H1 (cell line): ENCODE measurements around the gene SPIRE2. TPM values are rescaled to one million over a fixed set of nuclear protein-coding genes. Genes with fewer than 3 reads are reported as not detected.
A peak's percentile ranks its signal among the peaks of the same experiment; 100 is the strongest.

Source experiments
- CTCF ChIA-PET: fragments of 300-600 bp; sonication (Branson Sonifier 250); formaldehyde crosslinking; loops from one replicate; lab custom pipeline; 2021; ENCODE audit not compliant: partially characterized antibody; lab: Charles Lee
- POLR2A ChIA-PET: fragments of 300-600 bp; sonication (Branson Sonifier 250); formaldehyde crosslinking; loops from one replicate; lab custom pipeline; 2021; ENCODE audit warnings: inconsistent platforms; ENCODE audit not compliant: partially characterized antibody; lab: Charles Lee
- DNase-seq, 2 experiments: peaks; one replicate each; pipeline versions ENCODE4 v3.0.0 to v3.0.0-alpha.2; 2010 to 2022; ENCODE audit warnings: low spot score in 2 of 2, low read depth in 1 of 2, mixed read lengths in 1 of 2
- FAIRE-seq: peaks from 2 replicates; lab custom pipeline; 2011; peaks lifted over from hg19 to GRCh38; lab: Jason Lieb, UNC
- H2AFZ ChIP-seq: 2 replicates; pipeline ENCODE4 v1.8.1; 2012; ENCODE audit warnings: low read length, inconsistent platforms
- H2AK5ac ChIP-seq: 2 replicates; pipeline ENCODE4 v1.6.1; 2013; ENCODE audit warnings: low read depth, low read length
- H2BK120ac ChIP-seq: replicated peaks from 2 replicates; pipeline ENCODE3; 2013; ENCODE audit warnings: low read depth, low read length, inconsistent platforms
- H2BK12ac ChIP-seq: 2 replicates; pipeline ENCODE4 v1.6.1; 2013; ENCODE audit warnings: low read depth, low read length
- H2BK15ac ChIP-seq: 2 replicates; pipeline ENCODE4 v1.6.1; 2013; ENCODE audit warnings: low read length
- H2BK20ac ChIP-seq: 2 replicates; pipeline ENCODE4 v1.6.1; 2013; ENCODE audit warnings: low read length
- H2BK5ac ChIP-seq: 2 replicates; pipeline ENCODE4 v1.6.1; 2013; ENCODE audit warnings: low read depth, low read length
- H3K14ac ChIP-seq: 2 replicates; pipeline ENCODE4 v1.6.1; 2013; ENCODE audit warnings: inconsistent platforms; ENCODE audit not compliant: insufficient read length
- H3K18ac ChIP-seq: 2 replicates; pipeline ENCODE4 v1.6.1; 2013; ENCODE audit warnings: low read length; ENCODE audit errors: extremely low read depth
- H3K23ac ChIP-seq: 2 replicates; pipeline ENCODE4 v1.6.1; 2013; ENCODE audit warnings: inconsistent platforms; ENCODE audit not compliant: insufficient read length
- H3K23me2 ChIP-seq: 2 replicates; pipeline ENCODE4 v1.6.1; 2013; ENCODE audit warnings: low read depth, low read length
- H3K27ac ChIP-seq: 2 replicates; pipeline ENCODE4 v1.6.1; 2011; ENCODE audit warnings: low read depth, low read length, inconsistent platforms
- H3K27me3 ChIP-seq, 4 experiments: replicated peaks in 1 of 4; 1 replicate in 1 of 4; 2 replicates in 3 of 4; pipeline versions ENCODE4 v1.6.1 to v1.8.1; 2011 to 2013; ENCODE audit warnings: low read length in 3 of 4, mild to moderate bottlenecking in 3 of 4, inconsistent platforms in 2 of 4, mixed read lengths in 2 of 4, moderate library complexity in 1 of 4; ENCODE audit not compliant: control insufficient read depth in 3 of 4, insufficient read depth in 3 of 4; ENCODE audit errors: extremely low read depth in 1 of 4
- H3K36me3 ChIP-seq, 4 experiments: 2 replicates each; pipeline versions ENCODE4 v1.6.1 to v1.8.1; 2011 to 2013; ENCODE audit warnings: mild to moderate bottlenecking in 4 of 4, low read length in 3 of 4, moderate library complexity in 2 of 4, control low read depth in 1 of 4, inconsistent platforms in 1 of 4; ENCODE audit not compliant: insufficient read depth in 4 of 4, control insufficient read depth in 2 of 4
- H3K4ac ChIP-seq: replicated peaks from 2 replicates; pipeline ENCODE3; 2013; ENCODE audit warnings: low read length, low read depth, mixed read lengths, inconsistent platforms; ENCODE audit not compliant: insufficient read length
- H3K4me1 ChIP-seq, 4 experiments: replicated peaks in 1 of 4; 1 replicate in 1 of 4; 2 replicates in 3 of 4; pipeline versions ENCODE4 v1.6.1 to v1.8.1; 2011 to 2013; ENCODE audit warnings: low read length in 3 of 4, inconsistent platforms in 2 of 4, mixed read lengths in 1 of 4; ENCODE audit not compliant: insufficient read depth in 4 of 4, control insufficient read depth in 3 of 4
- H3K4me2 ChIP-seq, 2 experiments: 2 replicates each; pipeline versions ENCODE4 v1.6.1 to v1.8.1; 2011 to 2013; ENCODE audit warnings: low read depth in 2 of 2, low read length in 2 of 2, control low read depth in 1 of 2, inconsistent platforms in 1 of 2, mild to moderate bottlenecking in 1 of 2; ENCODE audit not compliant: insufficient read depth in 1 of 2
- H3K4me3 ChIP-seq, 4 experiments: fragments of 200-600, 300-600 bp in 1 of 4; sonication (generic), shearing (Covaris generic), sonication (Bioruptor Twin) in 1 of 4; 2 replicates each; pipeline versions ENCODE4 v1.5.1 to v1.8.1; 2011 to 2016; ENCODE audit warnings: low read length in 4 of 4, low read depth in 3 of 4, control low read depth in 2 of 4, inconsistent platforms in 2 of 4, mild to moderate bottlenecking in 2 of 4, mixed read lengths in 1 of 4, moderate library complexity in 1 of 4; ENCODE audit not compliant: insufficient read depth in 2 of 4; ENCODE audit errors: extremely low read depth in 1 of 4
- H3K56ac ChIP-seq: replicated peaks from 2 replicates; pipeline ENCODE3; 2013; ENCODE audit warnings: low read depth, mild to moderate bottlenecking, mixed read lengths, low read length, inconsistent platforms; ENCODE audit not compliant: insufficient read length
- H3K79me1 ChIP-seq: 2 replicates; pipeline ENCODE4 v1.6.1; 2013; ENCODE audit warnings: low read depth, low read length, control low read depth
- H3K79me2 ChIP-seq, 2 experiments: 2 replicates each; pipeline versions ENCODE4 v1.6.1 to v1.8.1; 2012 to 2013; ENCODE audit warnings: low read length in 2 of 2, mild to moderate bottlenecking in 2 of 2, inconsistent platforms in 1 of 2; ENCODE audit not compliant: insufficient read depth in 2 of 2, control insufficient read depth in 1 of 2
- H3K9ac ChIP-seq, 4 experiments: replicated peaks in 1 of 4; 1 replicate in 1 of 4; 2 replicates in 3 of 4; pipeline versions ENCODE4 v1.6.1 to v1.8.1; 2011 to 2013; ENCODE audit warnings: low read depth in 3 of 4, low read length in 3 of 4, control low read depth in 2 of 4, mild to moderate bottlenecking in 2 of 4, moderate library complexity in 2 of 4, inconsistent platforms in 1 of 4; ENCODE audit errors: extremely low read depth in 1 of 4
- H3K9me3 ChIP-seq, 2 experiments: 2 replicates each; pipeline versions ENCODE4 v1.6.1 to v1.8.1; 2012 to 2013; ENCODE audit warnings: mild to moderate bottlenecking in 2 of 2, moderate library complexity in 2 of 2, control low read depth in 1 of 2, inconsistent platforms in 1 of 2, low read depth in 1 of 2, low read length in 1 of 2, mixed read lengths in 1 of 2; ENCODE audit not compliant: insufficient read depth in 2 of 2
- H4K20me1 ChIP-seq, 2 experiments: replicated peaks in 1 of 2; 2 replicates each; pipeline versions ENCODE3 to v1.8.1; 2011 to 2013; ENCODE audit warnings: inconsistent platforms in 2 of 2, low read length in 2 of 2, mild to moderate bottlenecking in 1 of 2; ENCODE audit not compliant: insufficient read depth in 2 of 2, control insufficient read depth in 1 of 2
- H4K5ac ChIP-seq: 2 replicates; pipeline ENCODE4 v1.6.1; 2013; ENCODE audit warnings: low read length, low read depth, mixed read lengths, inconsistent platforms; ENCODE audit not compliant: insufficient read length
- H4K8ac ChIP-seq: 2 replicates; pipeline ENCODE4 v1.8.0; 2013; ENCODE audit warnings: mild to moderate bottlenecking, moderate library complexity, low read length, inconsistent platforms; ENCODE audit not compliant: insufficient read depth; ENCODE audit errors: extremely low read depth
- H4K91ac ChIP-seq: replicated peaks from 2 replicates; pipeline ENCODE3; 2013; ENCODE audit warnings: low read length, mixed read lengths, inconsistent platforms; ENCODE audit not compliant: insufficient read length
- BACH1 ChIP-seq: IDR thresholded peaks from 2 replicates; pipeline ENCODE4 v1.6.1; 2012; ENCODE audit warnings: low read length, improper control_type of control experiment
- CBX8 ChIP-seq: fragments of 300-800, 300-1000 bp; sonication (generic); IDR thresholded peaks from 2 replicates; pipeline ENCODE4 v1.7.1; 2016; ENCODE audit warnings: low read depth, low read length, borderline replicate concordance
- CREB1 ChIP-seq: IDR thresholded peaks from 2 replicates; pipeline ENCODE4 v1.6.1; 2012; ENCODE audit warnings: inconsistent platforms
- CTBP2 ChIP-seq: IDR thresholded peaks from 2 replicates; pipeline ENCODE4 v1.7.0; 2011; ENCODE audit warnings: borderline replicate concordance, mild to moderate bottlenecking, moderate library complexity, mixed read lengths, low read length; ENCODE audit not compliant: insufficient read depth, insufficient read length
- CTCF ChIP-seq, 3 experiments: IDR thresholded peaks; 1 replicate in 2 of 3; 2 replicates in 1 of 3; pipeline versions ENCODE4 v1.5.1 to v1.6.1; 2011; ENCODE audit warnings: low read length in 3 of 3, mild to moderate bottlenecking in 3 of 3, inconsistent platforms in 2 of 3, low read depth in 1 of 3, moderate library complexity in 1 of 3; ENCODE audit not compliant: insufficient read depth in 1 of 3; ENCODE audit errors: control extremely low read depth in 1 of 3
- POLR2AphosphoS5 ChIP-seq: IDR thresholded peaks from 2 replicates; pipeline ENCODE4 v1.6.1; 2011; ENCODE audit warnings: low read depth, low read length
- RXRA ChIP-seq: IDR thresholded peaks from 2 replicates; pipeline ENCODE4 v1.6.1; 2011; ENCODE audit warnings: low read depth, mild to moderate bottlenecking, low read length, moderate library complexity; ENCODE audit not compliant: insufficient read depth
- SIRT6 ChIP-seq: IDR thresholded peaks from one replicate; pipeline ENCODE4 v1.7.1; 2012; ENCODE audit warnings: low read length, inconsistent platforms
- WGBS, 2 experiments: shearing (Covaris generic) in 1 of 2; methylation state at CpG; one replicate each; pipeline versions ENCODE4 v1.1.6 to v1.1.7; 2013 to 2015; ENCODE audit warnings: low lambda C conversion rate in 2 of 2, mixed read lengths in 2 of 2, inconsistent platforms in 1 of 2, low coverage in 1 of 2, missing lambda C conversion rate in 1 of 2; ENCODE audit not compliant: insufficient replicate concordance in 2 of 2, insufficient coverage in 1 of 2, insufficient read length in 1 of 2; ENCODE audit errors: extremely low coverage in 1 of 2, missing lambda C conversion rate in 1 of 2; 5-methylcytosine and 5-hydroxymethylcytosine counted together
- polyA plus RNA-seq, 7 experiments: library from polyadenylated mRNA; depleted of rRNA in 3 of 7; stranded (reverse) in 5 of 7; unstranded in 2 of 7; fragments of >200 nt in 5 of 7; fragments of 200-250 nt in 2 of 7; gene quantifications; 1 replicate in 5 of 7; 2 replicates in 1 of 7; 4 replicates in 1 of 7; pipeline versions ENCODE4 v1.2.1 to v1.2.3, GENCODE V29; 2011 to 2013; ENCODE audit warnings: missing spikeins in 2 of 7, mixed read lengths in 2 of 7
- total RNA-seq: library from RNA; stranded (reverse); fragmentation: NEBNext Ultra II Directional; extraction: Animal tissue kit (Norgen Biotek cat#: 25700); gene quantifications from 2 replicates; pipeline ENCODE4 v1.2.1, GENCODE V29; 2021
- TF ChIP-seq, protein P1 (sequence below): IDR thresholded peaks from 2 replicates; pipeline ENCODE4 v1.6.1; 2011; ENCODE audit warnings: low read length, improper control_type of control experiment

Gene SPIRE2
- total and polyA plus RNA-seq, 2 of the 8 experiments (the other 6 are each of a cell fraction or from before 2014, with no cell fraction given) = 7.4 to 15.4 TPM

DNA sequence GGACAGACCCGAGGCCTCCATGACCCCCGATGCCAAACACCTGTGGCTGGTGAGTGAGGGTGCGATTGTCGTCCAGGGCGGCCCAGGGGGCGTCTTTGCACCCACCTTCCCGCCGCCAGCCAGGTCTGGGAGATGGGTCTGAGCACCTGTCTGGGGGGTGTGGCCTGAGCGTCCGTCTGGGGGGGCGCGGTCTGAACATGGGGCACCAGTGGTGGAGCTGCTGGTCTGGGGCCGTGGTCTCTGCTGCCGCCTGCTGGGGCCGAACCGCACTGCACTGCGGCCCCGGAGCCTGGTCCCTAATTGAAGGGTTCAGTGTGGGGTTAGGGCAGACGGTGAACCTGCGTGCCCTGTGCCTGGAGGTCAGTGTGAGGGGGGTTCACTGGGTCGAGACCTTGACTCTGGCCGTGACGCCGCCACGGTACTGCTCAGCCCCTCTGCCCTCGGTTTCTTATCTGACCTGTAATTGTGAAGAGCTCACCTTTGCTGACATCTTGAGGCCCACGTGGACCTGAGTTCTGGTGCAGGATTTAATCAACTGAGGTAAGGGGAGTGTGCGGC lies 32.6 kb downstream of the SPIRE2 start:
- H4K20me1 ChIP-seq = peaks cover 0 to 3% of the 10 kb centered on the region in 2 experiments
- no peak overlapping the region for H3K14ac ChIP-seq
- H4K91ac ChIP-seq = no peak overlapping the region
- ChIA-PET POLR2A (interaction anchor here (0.6 to 1.9 kb wide), 13 partner anchors 10 to 301 kb away, joined by 3 to 10 read pairs (median 3); partner anchors contain the start of genes FANCA, SPIRE2 and TCF25), CTCF (interaction anchor here (0.6 to 3.6 kb wide), 38 partner anchors 9 to 362 kb away, joined by 3 to 44 read pairs (median 6); partner anchors contain the start of genes FANCA, SPIRE2 and TCF25)
- no peak overlapping the region for H2BK20ac ChIP-seq
- H2BK15ac ChIP-seq = no peak overlapping the region
- FAIRE-seq (no peak), DNase-seq (peak; percentile 65 to 97)
- H3K56ac ChIP-seq = no peak overlapping the region
- H3K36me3 ChIP-seq = no peaks in the 10 kb centered on the region; a peak in 1 of 8 replicates
- H3K18ac ChIP-seq = no peak overlapping the region
- WGBS, 2 experiments = 31% methylated on average over 28 of the region's 28 CpGs; no CpG with 5 or more reads in 1 of the 2 experiments
- peaks cover 0 to 2% (median 0%) of the 10 kb centered on the region in 4 experiments; a peak in 2 of 7 replicates for H3K4me1 ChIP-seq
- no peaks in the 10 kb centered on the region for H3K79me1 ChIP-seq
- H4K8ac ChIP-seq = 0 out of 2 replicates have a peak overlapping the region, but pooled peaks have one; percentile 7
- no peak overlapping the region for H2BK120ac ChIP-seq
- H3K4me3 ChIP-seq = no peak overlapping the region
- no peaks in the 10 kb centered on the region for H3K27me3 ChIP-seq
- no peak overlapping the region for H4K5ac ChIP-seq
- H3K9me3 ChIP-seq = no peaks in the 10 kb centered on the region
- H2AFZ ChIP-seq = no peak overlapping the region
- no peak overlapping the region for H3K9ac ChIP-seq
- no peak overlapping the region for H3K4ac ChIP-seq
- H3K23me2 ChIP-seq = no peaks in the 10 kb centered on the region
- no peak overlapping the region for H2BK12ac ChIP-seq
- H2AK5ac ChIP-seq = no peak overlapping the region
- H3K79me2 ChIP-seq = no peaks in the 10 kb centered on the region
- no peak overlapping the region for H3K27ac ChIP-seq
- no peak overlapping the region for H2BK5ac ChIP-seq
- H3K4me2 ChIP-seq = no peak overlapping the region; a peak in 1 of 4 replicates
- no peak overlapping the region for H3K23ac ChIP-seq
- TF ChIP-seq BACH1 = no peak
- no peak for TF ChIP-seq CBX8
- TF ChIP-seq POLR2AphosphoS5 = peak; percentile 65; the same call in 1 of the 2 replicates
- no peak for TF ChIP-seq SIRT6
- no peak for TF ChIP-seq CTBP2
- peak; percentile 95 to 98 (median 95) for TF ChIP-seq CTCF (IDR thresholded peaks at IDR 0.05; ENCODE audit: control extremely low read depth in 1 of 3, insufficient read depth in 1 of 3, low read depth in 1 of 3, low read length in 3 of 3)
- TF ChIP-seq, protein P1, sequence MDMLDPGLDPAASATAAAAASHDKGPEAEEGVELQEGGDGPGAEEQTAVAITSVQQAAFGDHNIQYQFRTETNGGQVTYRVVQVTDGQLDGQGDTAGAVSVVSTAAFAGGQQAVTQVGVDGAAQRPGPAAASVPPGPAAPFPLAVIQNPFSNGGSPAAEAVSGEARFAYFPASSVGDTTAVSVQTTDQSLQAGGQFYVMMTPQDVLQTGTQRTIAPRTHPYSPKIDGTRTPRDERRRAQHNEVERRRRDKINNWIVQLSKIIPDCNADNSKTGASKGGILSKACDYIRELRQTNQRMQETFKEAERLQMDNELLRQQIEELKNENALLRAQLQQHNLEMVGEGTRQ = 0 out of 2 replicates have a peak, but pooled peaks have one; percentile 6
- TF ChIP-seq CREB1 = peak; percentile 47; the same call in 1 of the 2 replicates
- TF ChIP-seq RXRA = peak; percentile 98
